ENCODE measurements around the gene KCNQ1.

- TF ChIP-seq CTCF (IDR thresholded peaks at IDR 0.05; ENCODE audit: borderline replicate concordance, extremely low read depth, low read length, poor library complexity, severe bottlenecking), result no peak
- no peak for TF ChIP-seq EZH2 (IDR thresholded peaks at IDR 0.05; ENCODE audit: borderline replicate concordance, low read depth, low read length, severe bottlenecking)
These were observed 414.9 kb downstream of the KCNQ1 start for GRCh38 chr11:2859699-2860037.
